ENCODE measurements around the gene ANKRD62.
A peak's percentile ranks its signal among the peaks of the same experiment; 100 is the strongest.
"Not testable (repeated sequence)": the region's sequence is repeated elsewhere in the genome, so short reads cannot be mapped to it uniquely, and the experiment has no call there.

ANKRD62 gene

GRCh38 chr18:12067671-12068070, 26.0 kb upstream of the ANKRD62 start:
- H3K36me3 ChIP-seq (ENCODE audit: insufficient read depth, low read length): no peaks in the 10 kb centered on the region
- H3K27ac ChIP-seq (ENCODE audit: low read depth, low read length): no peak overlapping the region
- H3K27me3 ChIP-seq (ENCODE audit: insufficient read depth, low read length): no peaks in the 10 kb centered on the region
- H3K4me1 ChIP-seq (ENCODE audit: insufficient read depth, low read length): no peaks in the 10 kb centered on the region
- no peak overlapping the region for H3K4me3 ChIP-seq (ENCODE audit: low read length)
- no peak overlapping the region for H3K9ac ChIP-seq (ENCODE audit: low read depth, low read length)
- no peaks in the 10 kb centered on the region for H3K9me3 ChIP-seq (ENCODE audit: insufficient read depth, low read depth, low read length)
- WGBS: 96% methylated on average over 26 of the region's 26 CpGs

DNA sequence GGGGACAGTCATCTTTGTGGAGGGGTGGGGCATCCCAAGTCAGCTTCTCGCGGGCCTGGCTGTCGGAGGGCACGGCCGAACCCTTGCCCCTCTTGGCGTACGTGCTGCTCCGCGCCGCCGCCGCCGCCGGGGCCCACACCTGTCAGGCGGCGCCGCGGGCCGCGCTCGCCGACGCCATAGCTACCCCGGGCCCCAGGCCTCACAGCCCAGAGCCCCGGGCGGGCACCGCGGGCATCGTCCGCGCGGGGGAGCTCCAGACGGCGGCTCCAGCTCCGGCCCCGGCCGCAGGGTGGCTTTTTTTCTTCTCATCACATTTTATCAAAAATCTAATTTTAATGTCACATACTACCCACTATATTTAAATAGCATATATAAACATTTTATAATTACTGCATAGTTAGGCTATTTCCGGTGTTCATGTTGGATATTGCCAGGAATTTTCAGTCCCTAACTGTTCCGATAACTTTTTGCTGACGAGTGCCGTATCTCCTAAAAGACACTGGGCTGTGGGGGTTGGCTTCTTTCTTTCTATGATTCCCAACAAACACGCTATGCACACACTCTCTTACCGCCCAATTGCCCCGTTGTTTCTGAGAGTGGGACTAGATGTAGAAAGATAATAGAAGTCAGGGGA, 25.2 kb upstream of the ANKRD62 start:
- not testable (repeated sequence) for H3K4me3 ChIP-seq (ENCODE audit: low read length); H3K9me3 ChIP-seq (ENCODE audit: insufficient read depth, low read depth, low read length); H3K27me3 ChIP-seq (ENCODE audit: insufficient read depth, low read length); H3K9ac ChIP-seq (ENCODE audit: low read depth, low read length); H3K27ac ChIP-seq (ENCODE audit: low read depth, low read length); H3K36me3 ChIP-seq (ENCODE audit: insufficient read depth, low read length); H3K4me1 ChIP-seq (ENCODE audit: insufficient read depth, low read length)
- WGBS: 95% methylated on average over 43 of the region's 44 CpGs

- H3K36me3 ChIP-seq (ENCODE audit: insufficient read depth, low read length): no peaks in the 10 kb centered on the region
- H3K27me3 ChIP-seq (ENCODE audit: insufficient read depth, low read length): no peaks in the 10 kb centered on the region
- H3K4me3 ChIP-seq (ENCODE audit: low read length): no peak overlapping the region
- no peak overlapping the region for H3K9ac ChIP-seq (ENCODE audit: low read depth, low read length)
- no peaks in the 10 kb centered on the region for H3K4me1 ChIP-seq (ENCODE audit: insufficient read depth, low read length)
- no peaks in the 10 kb centered on the region for H3K9me3 ChIP-seq (ENCODE audit: insufficient read depth, low read depth, low read length)
- 81% methylated on average over 3 of the region's 3 CpGs for WGBS
- H3K27ac ChIP-seq (ENCODE audit: low read depth, low read length): no peak overlapping the region
Observed at GRCh38 chr18:12068950-12069320, 24.7 kb upstream of the ANKRD62 start.

DNA sequence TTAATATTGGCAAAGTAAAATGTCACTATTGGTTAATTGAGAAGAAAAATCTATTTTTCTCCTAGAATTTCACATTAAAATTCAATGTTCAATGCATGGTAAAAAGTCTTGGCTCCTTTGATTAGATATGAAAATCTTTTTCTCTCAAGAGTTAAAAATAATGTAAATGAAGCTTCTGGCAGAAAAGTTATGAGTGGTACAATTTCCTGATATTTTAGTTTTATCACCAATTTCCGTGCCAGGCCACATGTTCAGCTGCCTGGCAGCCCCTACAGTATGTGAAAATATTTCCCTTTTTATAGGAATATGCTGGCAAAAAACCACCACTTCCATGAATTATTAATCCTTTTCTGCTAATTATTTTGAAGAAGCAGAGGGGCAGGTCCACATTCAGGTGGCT, 22.6 kb upstream of the ANKRD62 start:
- not testable (repeated sequence) for H3K4me1 ChIP-seq (ENCODE audit: insufficient read depth, low read length); H3K4me3 ChIP-seq (ENCODE audit: low read length); H3K9me3 ChIP-seq (ENCODE audit: insufficient read depth, low read depth, low read length); H3K27ac ChIP-seq (ENCODE audit: low read depth, low read length); H3K9ac ChIP-seq (ENCODE audit: low read depth, low read length); H3K36me3 ChIP-seq (ENCODE audit: insufficient read depth, low read length)
- peaks cover 14% of the 10 kb centered on the region for H3K27me3 ChIP-seq (ENCODE audit: insufficient read depth, low read length)
- no CpG with 5 or more reads among the region's 1 CpG for WGBS

GRCh38 chr18:12072996-12073395, 20.6 kb upstream of the ANKRD62 start:
- no peak overlapping the region for H3K9ac ChIP-seq (ENCODE audit: low read depth, low read length)
- 100% methylated on average over 1 of the region's 1 CpG for WGBS

GRCh38 chr18:12074736-12075135, 18.9 kb upstream of the ANKRD62 start:
- Histone ChIP-seq H3K36me3 (ENCODE audit: insufficient read depth, low read length) (no peaks in the 10 kb centered on the region), H3K27ac (ENCODE audit: low read depth, low read length) (no peak overlapping the region), H3K27me3 (ENCODE audit: insufficient read depth, low read length) (peaks cover 16% of the 10 kb centered on the region), H3K9me3 (ENCODE audit: insufficient read depth, low read depth, low read length) (no peaks in the 10 kb centered on the region), H3K9ac (ENCODE audit: low read depth, low read length) (no peak overlapping the region), H3K4me3 (ENCODE audit: low read length) (no peak overlapping the region), H3K4me1 (ENCODE audit: insufficient read depth, low read length) (no peaks in the 10 kb centered on the region)
- 92% methylated on average over 3 of the region's 3 CpGs for WGBS

More at GRCh38 chr18:12072996-12073395, 20.6 kb upstream of the ANKRD62 start:
- Histone ChIP-seq H3K4me3 (ENCODE audit: low read length) (no peak overlapping the region), H3K27me3 (ENCODE audit: insufficient read depth, low read length) (peaks cover 16% of the 10 kb centered on the region), H3K36me3 (ENCODE audit: insufficient read depth, low read length) (no peaks in the 10 kb centered on the region), H3K4me1 (ENCODE audit: insufficient read depth, low read length) (no peaks in the 10 kb centered on the region), H3K9me3 (ENCODE audit: insufficient read depth, low read depth, low read length) (no peaks in the 10 kb centered on the region), H3K27ac (ENCODE audit: low read depth, low read length) (no peak overlapping the region)

DNA sequence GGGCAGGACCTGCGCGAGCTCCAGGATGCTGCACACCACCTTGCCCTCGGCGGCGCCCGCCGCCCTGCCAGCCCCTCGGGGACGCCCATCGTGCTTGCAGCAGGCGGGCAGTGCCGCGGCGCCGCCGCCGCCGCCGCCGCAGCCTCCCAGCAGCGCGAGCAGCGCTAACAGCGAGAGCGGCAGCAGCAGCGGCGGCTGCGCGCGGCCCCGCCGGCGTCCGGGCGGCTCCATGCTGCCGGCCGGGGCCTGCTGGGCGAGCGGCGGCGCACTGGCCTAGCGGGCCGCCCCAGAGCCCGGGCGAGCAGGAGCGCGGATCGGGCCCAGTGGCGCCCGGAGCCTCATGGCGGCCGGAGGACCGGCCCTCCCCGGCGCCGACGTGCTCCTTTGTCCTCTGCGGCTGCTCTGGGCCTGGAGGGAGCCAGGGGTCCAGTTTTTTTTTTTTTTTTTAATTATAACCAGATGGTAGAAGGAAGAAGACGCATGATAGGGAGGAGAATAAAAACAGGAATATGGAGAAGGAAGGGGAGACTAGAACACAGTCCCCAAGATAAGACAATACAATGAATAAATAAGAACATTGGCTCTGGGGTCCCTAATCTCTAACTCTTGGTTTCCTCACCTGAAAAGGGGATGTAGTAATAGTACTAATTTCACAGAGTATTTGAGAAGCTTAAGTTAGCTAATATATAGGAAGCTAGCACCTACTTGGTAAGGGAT, 17.1 kb upstream of the ANKRD62 start:
- Histone ChIP-seq H3K36me3 (ENCODE audit: insufficient read depth, low read length) (no peaks in the 10 kb centered on the region), H3K4me1 (ENCODE audit: insufficient read depth, low read length) (no peaks in the 10 kb centered on the region), H3K4me3 (ENCODE audit: low read length) (peak overlapping the region; percentile 45), H3K27ac (ENCODE audit: low read depth, low read length) (no peak overlapping the region), H3K9ac (ENCODE audit: low read depth, low read length) (peak overlapping the region; percentile 68), H3K9me3 (ENCODE audit: insufficient read depth, low read depth, low read length) (no peaks in the 10 kb centered on the region), H3K27me3 (ENCODE audit: insufficient read depth, low read length) (peaks cover 16% of the 10 kb centered on the region)
- 3% methylated on average over 59 of the region's 59 CpGs for WGBS

DNA sequence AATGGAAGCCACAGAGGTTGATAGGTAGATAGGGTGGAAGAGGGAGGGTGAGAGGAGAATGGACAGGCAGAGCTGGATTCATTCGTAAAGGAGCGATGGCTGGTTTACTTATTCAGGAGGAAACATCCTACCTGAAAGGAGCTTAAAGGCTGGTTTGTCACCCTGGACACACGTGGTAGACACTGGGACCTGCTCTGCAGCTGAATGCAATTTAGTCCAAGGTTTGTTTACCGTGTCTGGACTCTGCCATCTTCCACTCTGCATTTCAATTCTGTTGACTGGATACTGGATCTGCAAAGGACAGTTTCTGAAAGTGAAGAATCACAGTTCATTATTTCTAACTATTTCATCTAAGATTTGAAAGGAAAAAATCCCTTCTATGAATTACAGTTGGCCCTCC, 15.6 kb upstream of the ANKRD62 start:
- not testable (repeated sequence) for H3K9me3 ChIP-seq (ENCODE audit: insufficient read depth, low read depth, low read length); H3K4me1 ChIP-seq (ENCODE audit: insufficient read depth, low read length); H3K9ac ChIP-seq (ENCODE audit: low read depth, low read length); H3K27ac ChIP-seq (ENCODE audit: low read depth, low read length); H3K36me3 ChIP-seq (ENCODE audit: insufficient read depth, low read length); H3K4me3 ChIP-seq (ENCODE audit: low read length)
- peaks cover 16% of the 10 kb centered on the region for H3K27me3 ChIP-seq (ENCODE audit: insufficient read depth, low read length)
- 68% methylated on average over 2 of the region's 4 CpGs for WGBS

DNA sequence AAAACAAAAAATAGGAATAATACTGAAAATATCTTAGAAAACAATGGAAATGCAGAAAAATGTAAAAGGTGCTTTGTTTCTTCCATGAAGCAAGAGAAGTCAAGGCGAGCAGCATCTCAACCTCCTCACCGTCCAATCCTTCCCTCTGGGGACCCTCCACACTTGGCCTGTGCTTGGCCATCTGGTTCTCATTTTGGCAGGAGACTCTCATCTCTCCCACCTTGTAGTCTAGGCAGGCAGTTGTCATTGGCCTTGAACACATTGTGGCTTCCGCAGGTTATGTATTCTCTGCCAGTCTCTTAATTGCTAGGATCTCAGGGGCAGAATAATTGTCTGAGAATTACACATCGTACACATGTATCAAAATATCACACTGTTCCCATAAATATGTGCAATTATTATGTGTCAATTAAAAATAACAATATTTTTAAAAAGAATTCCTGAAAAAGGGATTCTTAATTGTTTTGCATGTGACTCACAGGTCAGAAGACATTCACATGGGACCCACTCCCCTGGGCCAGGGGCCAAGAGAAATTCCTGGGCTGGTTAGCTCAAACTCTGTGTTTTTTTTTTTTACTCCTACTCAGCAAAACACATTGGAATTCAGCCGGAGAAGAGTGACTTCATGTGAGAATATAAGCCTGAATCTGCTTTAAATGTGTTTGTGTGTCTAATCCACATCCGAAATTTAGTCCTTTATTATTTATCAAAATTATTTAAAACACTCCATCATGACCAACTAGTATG, 14.0 kb upstream of the ANKRD62 start:
- H3K36me3 ChIP-seq (ENCODE audit: insufficient read depth, low read length): no peaks in the 10 kb centered on the region
- no peak overlapping the region for H3K27ac ChIP-seq (ENCODE audit: low read depth, low read length)
- no peaks in the 10 kb centered on the region for H3K4me1 ChIP-seq (ENCODE audit: insufficient read depth, low read length)
- H3K9ac ChIP-seq (ENCODE audit: low read depth, low read length): no peak overlapping the region
- WGBS: 93% methylated on average over 4 of the region's 6 CpGs
- no peaks in the 10 kb centered on the region for H3K9me3 ChIP-seq (ENCODE audit: insufficient read depth, low read depth, low read length)
- H3K4me3 ChIP-seq (ENCODE audit: low read length): no peak overlapping the region
- peaks cover 16% of the 10 kb centered on the region for H3K27me3 ChIP-seq (ENCODE audit: insufficient read depth, low read length)

DNA sequence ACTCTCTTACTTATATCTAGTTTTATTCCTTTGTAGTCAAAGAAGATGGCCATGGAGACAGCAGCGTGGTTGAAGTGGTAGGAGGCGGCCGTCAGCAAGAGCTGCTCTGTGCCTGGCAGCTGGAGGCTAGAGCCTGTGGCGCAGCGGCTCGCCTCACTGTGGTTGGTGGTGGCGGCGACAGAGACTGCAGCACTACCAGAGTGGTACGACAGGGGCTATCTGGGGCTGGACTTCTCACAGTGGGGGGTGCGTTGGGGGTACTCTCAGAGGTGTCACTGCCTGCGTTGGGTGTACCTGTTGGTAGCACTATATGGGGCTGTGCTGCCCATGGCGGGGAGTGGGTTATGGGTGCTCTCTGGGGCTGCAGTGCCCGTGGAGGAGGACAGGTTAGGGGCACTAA, 8.5 kb upstream of the ANKRD62 start:
- H3K4me3 ChIP-seq (ENCODE audit: low read length): no peak overlapping the region
- H3K9ac ChIP-seq (ENCODE audit: low read depth, low read length): no peak overlapping the region
- 89% methylated on average over 13 of the region's 13 CpGs for WGBS
- H3K27me3 ChIP-seq (ENCODE audit: insufficient read depth, low read length): no peaks in the 10 kb centered on the region
- no peak overlapping the region for H3K27ac ChIP-seq (ENCODE audit: low read depth, low read length)
- H3K4me1 ChIP-seq (ENCODE audit: insufficient read depth, low read length): no peaks in the 10 kb centered on the region
- H3K36me3 ChIP-seq (ENCODE audit: insufficient read depth, low read length): no peaks in the 10 kb centered on the region
- no peaks in the 10 kb centered on the region for H3K9me3 ChIP-seq (ENCODE audit: insufficient read depth, low read depth, low read length)

DNA sequence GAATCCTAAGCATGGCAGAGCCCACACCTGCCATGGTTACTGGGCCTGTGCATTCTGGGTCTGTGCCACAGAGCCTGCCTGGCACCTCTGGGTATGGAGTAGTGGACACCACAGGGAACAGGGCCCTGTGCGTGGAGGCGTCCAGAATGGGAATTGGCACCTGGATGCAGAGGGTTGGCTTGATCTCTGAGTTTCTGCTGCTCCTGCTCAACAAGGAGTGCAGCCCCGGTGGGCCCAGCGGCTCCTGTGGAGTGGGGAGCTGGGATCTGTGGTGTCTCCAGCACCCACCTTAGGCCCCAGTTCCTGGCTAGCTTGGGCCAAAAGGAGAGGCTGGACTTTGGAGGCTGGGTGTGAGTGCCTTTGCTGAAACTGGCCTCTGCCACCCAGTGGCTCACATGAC, 7.9 kb upstream of the ANKRD62 start:
- H3K9ac ChIP-seq (ENCODE audit: low read depth, low read length): no peak overlapping the region
- WGBS: 98% methylated on average over 4 of the region's 4 CpGs
- no peaks in the 10 kb centered on the region for H3K4me1 ChIP-seq (ENCODE audit: insufficient read depth, low read length)
- no peaks in the 10 kb centered on the region for H3K27me3 ChIP-seq (ENCODE audit: insufficient read depth, low read length)
- H3K4me3 ChIP-seq (ENCODE audit: low read length): no peak overlapping the region
- no peaks in the 10 kb centered on the region for H3K9me3 ChIP-seq (ENCODE audit: insufficient read depth, low read depth, low read length)
- H3K27ac ChIP-seq (ENCODE audit: low read depth, low read length): no peak overlapping the region
- H3K36me3 ChIP-seq (ENCODE audit: insufficient read depth, low read length): no peaks in the 10 kb centered on the region

Data from HUES64 (cell line).